SK-N-MC (cell line): ENCODE measurements around the gene ZNF74.

Experiments used
- EZH2 ChIP-seq: fragments of 200-600 bp; sonication (generic); IDR thresholded peaks from one replicate; pipeline ENCODE4 v1.6.1; 2017; ENCODE audit warnings: antibody characterized with exemption
- POLR2AphosphoS5 ChIP-seq: IDR thresholded peaks from 2 replicates; pipeline ENCODE4 v1.6.1; 2012; ENCODE audit warnings: mild to moderate bottlenecking, low read depth, low read length, borderline replicate concordance

- TF ChIP-seq POLR2AphosphoS5: no peak
- TF ChIP-seq EZH2: no peak
Observed at GRCh38 chr22:20419664-20419951, 25.7 kb downstream of the ZNF74 start.
